PC-3 (cell line): ENCODE results near the gene PLRG1.

Experiments used
- CTCF ChIP-seq: fragments of 300-600 bp; sonication (generic); conservative IDR thresholded peaks from 2 replicates; pipeline ENCODE4 v1.5.1; 2017; ENCODE audit warnings: antibody characterized with exemption, low read depth, mild to moderate bottlenecking, low read length
- EZH2 ChIP-seq: fragments of 300-600 bp; sonication (generic); IDR thresholded peaks from one replicate; pipeline ENCODE4 v1.6.1; 2017; ENCODE audit warnings: antibody characterized with exemption, mild to moderate bottlenecking, low read length; ENCODE audit not compliant: unreplicated experiment
- EZH2phosphoT487 ChIP-seq: fragments of 300-600 bp; sonication (generic); IDR thresholded peaks from 2 replicates; pipeline ENCODE4 v1.6.1; 2018; ENCODE audit warnings: mild to moderate bottlenecking, antibody characterized with exemption, low read length, borderline replicate concordance

- TF ChIP-seq EZH2 (no peak), CTCF (no peak), EZH2phosphoT487 (no peak)
Measured at GRCh38 chr4:154495867-154496266, 54.3 kb downstream of the PLRG1 start.
